Liver (tissue), 1 donor: Measurements from ENCODE around the gene SLC25A45.

Source experiments
- MAX ChIP-seq: IDR thresholded peaks from 2 replicates; pipeline ENCODE4 v1.6.1; 2016; ENCODE audit warnings: antibody characterized with exemption
- TF ChIP-seq, protein P1 (sequence below): IDR thresholded peaks from 2 replicates; pipeline ENCODE4 v1.6.1; 2016; ENCODE audit warnings: antibody characterized with exemption, mild to moderate bottlenecking
- TF ChIP-seq, protein P2 (sequence below): IDR thresholded peaks from 2 replicates; pipeline ENCODE4 v1.6.1; 2016; ENCODE audit warnings: antibody characterized with exemption

- TF ChIP-seq, protein P1, sequence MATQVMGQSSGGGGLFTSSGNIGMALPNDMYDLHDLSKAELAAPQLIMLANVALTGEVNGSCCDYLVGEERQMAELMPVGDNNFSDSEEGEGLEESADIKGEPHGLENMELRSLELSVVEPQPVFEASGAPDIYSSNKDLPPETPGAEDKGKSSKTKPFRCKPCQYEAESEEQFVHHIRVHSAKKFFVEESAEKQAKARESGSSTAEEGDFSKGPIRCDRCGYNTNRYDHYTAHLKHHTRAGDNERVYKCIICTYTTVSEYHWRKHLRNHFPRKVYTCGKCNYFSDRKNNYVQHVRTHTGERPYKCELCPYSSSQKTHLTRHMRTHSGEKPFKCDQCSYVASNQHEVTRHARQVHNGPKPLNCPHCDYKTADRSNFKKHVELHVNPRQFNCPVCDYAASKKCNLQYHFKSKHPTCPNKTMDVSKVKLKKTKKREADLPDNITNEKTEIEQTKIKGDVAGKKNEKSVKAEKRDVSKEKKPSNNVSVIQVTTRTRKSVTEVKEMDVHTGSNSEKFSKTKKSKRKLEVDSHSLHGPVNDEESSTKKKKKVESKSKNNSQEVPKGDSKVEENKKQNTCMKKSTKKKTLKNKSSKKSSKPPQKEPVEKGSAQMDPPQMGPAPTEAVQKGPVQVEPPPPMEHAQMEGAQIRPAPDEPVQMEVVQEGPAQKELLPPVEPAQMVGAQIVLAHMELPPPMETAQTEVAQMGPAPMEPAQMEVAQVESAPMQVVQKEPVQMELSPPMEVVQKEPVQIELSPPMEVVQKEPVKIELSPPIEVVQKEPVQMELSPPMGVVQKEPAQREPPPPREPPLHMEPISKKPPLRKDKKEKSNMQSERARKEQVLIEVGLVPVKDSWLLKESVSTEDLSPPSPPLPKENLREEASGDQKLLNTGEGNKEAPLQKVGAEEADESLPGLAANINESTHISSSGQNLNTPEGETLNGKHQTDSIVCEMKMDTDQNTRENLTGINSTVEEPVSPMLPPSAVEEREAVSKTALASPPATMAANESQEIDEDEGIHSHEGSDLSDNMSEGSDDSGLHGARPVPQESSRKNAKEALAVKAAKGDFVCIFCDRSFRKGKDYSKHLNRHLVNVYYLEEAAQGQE, result no peak
- TF ChIP-seq, protein P2, sequence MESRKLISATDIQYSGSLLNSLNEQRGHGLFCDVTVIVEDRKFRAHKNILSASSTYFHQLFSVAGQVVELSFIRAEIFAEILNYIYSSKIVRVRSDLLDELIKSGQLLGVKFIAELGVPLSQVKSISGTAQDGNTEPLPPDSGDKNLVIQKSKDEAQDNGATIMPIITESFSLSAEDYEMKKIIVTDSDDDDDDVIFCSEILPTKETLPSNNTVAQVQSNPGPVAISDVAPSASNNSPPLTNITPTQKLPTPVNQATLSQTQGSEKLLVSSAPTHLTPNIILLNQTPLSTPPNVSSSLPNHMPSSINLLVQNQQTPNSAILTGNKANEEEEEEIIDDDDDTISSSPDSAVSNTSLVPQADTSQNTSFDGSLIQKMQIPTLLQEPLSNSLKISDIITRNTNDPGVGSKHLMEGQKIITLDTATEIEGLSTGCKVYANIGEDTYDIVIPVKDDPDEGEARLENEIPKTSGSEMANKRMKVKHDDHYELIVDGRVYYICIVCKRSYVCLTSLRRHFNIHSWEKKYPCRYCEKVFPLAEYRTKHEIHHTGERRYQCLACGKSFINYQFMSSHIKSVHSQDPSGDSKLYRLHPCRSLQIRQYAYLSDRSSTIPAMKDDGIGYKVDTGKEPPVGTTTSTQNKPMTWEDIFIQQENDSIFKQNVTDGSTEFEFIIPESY, result no peak
- no peak for TF ChIP-seq MAX
Measured at GRCh38 chr11:65430406-65431217, 48.2 kb upstream of the SLC25A45 start.
